HG02642 (cell line): ENCODE results near the gene CYP27A1.
"Not testable (repeated sequence)": the region's sequence is repeated elsewhere in the genome, so short reads cannot be mapped to it uniquely, and the experiment has no call there.

ENCODE experiments used
- ATAC-seq: cut with Tn5 transposase; IDR thresholded peaks from one replicate; pipeline ENCODE4 v1.9.1; 2021; ENCODE audit warnings: mild to moderate bottlenecking; ENCODE audit not compliant: unreplicated experiment, poor library complexity

Gene CYP27A1

DNA sequence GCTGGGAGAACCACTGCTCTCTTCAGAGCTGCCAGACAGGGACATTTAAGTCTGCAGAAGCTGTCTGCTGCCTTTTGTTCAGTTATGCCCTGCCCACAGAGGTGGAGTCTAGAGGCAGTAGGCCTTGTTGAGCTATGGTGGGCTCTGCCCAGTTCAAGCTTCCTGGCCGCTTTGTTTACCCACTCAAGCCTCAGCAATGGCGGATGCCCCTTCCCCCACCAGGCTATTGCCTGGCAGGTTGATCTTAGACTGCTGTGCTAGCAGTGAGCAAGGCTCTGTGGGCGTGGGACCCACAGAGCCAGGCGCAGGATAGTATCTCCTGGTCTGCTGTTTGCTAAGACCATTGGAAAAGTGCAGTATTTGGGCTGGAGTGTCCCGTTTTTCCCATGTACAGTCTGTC is 9.2 kb upstream of the CYP27A1 start:
- ATAC-seq: not testable (repeated sequence)

GRCh38 chr2:218773881-218774280 is 8.1 kb upstream of the CYP27A1 start:
- no peak for ATAC-seq

DNA sequence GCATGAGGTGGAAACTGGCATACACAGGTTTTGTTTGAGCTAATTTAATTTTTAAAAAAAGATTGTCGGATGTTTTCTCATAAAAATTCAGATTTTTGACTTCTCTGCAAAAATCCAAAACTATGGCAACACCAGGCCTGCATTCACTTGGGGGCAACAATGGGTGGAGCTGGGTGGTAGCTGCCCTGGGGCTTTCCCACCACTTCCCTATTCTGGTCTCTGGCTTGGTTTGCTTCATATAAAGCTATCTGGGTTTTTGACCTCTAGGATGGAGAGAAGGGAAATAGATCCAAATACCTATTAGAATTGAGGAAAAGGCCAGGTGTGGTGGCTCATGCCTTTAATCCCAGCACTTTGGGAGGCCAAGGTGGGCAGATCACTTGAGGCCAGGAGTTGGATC is 5.5 kb upstream of the CYP27A1 start:
- ATAC-seq: no peak

GRCh38 chr2:218777276-218777990 is 4.5 kb upstream of the CYP27A1 start:
- ATAC-seq: no peak

DNA sequence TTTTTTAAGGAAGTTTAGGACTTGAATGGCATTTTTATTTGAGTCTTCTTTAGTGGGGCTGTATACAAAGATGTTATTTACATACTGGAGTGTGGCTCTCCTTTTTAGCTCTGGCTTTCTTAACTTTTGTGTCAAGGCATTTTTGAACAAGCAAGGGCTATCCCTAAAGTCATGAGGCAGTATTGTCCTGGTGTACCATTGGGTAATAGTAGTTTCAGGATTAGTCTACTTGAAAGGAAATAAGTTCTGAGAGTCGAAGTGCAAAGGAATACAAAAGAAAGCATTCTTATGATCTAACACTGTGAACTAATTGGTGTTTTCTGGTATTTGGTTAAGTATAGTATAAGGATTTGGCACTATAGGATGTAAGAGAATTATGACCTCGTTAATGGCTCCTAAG is 1.9 kb upstream of the CYP27A1 start:
- ATAC-seq: no peak

GRCh38 chr2:218780851-218781690 is 876 bp upstream of the CYP27A1 start:
- no peak for ATAC-seq

GRCh38 chr2:218782528-218782844 is 539 bp downstream of the CYP27A1 start:
- ATAC-seq: no peak

- no peak for ATAC-seq
These were observed 1.7 kb downstream of the CYP27A1 start for GRCh38 chr2:218783688-218784087.

DNA sequence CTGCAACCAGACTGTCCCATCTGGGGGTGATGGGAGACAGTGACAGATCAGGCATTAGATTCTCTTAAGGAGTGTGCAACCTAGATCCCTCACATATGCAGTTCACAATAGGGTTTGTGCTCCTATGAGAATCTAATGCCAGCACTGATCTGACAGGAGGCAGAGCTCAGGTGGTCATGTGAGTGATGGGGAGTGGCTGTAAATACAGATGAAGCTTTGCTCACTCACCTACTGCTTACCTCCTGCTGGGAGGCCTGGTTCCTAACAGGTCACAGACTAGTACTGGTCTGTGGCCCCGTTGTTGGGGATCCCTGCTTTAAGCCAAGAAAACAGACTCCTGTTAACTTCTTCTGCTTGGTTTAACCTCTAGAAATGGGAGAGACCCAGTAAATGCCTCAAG is 3.2 kb downstream of the CYP27A1 start:
- no peak for ATAC-seq

GRCh38 chr2:218786133-218786532 is 4.2 kb downstream of the CYP27A1 start:
- no peak for ATAC-seq

GRCh38 chr2:218788529-218789255 is 6.7 kb downstream of the CYP27A1 start:
- ATAC-seq: no peak

DNA sequence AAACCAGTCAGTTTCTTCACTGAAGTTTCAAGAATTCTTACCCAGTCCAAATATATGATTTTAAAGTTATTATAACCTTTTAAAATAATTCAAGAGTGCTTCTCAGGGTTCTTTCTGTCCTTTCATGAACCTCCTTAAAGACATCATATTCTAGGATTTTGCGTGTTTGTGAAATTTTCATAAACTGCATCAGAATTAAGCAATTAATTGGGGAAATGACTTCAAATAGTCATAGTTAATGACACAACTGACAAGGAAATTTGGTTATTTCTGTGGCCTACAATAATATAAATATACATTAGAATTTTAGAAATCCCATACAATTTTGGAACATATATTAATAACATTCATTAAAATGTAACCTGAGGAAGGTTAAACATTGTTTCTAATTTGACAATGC is 10.5 kb downstream of the CYP27A1 start:
- ATAC-seq: no peak

DNA sequence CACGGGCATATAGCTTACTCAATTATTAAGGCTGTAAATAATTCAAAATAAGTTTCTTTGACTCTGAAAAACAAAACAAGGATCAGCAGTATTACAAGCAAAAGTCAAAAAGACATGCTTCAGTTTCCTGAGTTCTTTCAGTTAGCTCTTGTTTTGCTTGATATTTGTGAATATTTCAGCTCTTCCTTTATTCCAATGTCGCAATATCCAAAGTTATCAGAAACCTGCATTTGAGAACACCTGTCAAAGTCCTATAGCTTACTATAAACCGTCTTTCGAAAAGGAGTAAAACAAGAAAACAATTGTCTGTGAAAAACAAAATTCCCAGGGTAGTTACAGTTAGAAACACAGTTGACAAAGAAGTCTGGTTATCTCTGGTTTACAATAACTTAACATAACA is 14.7 kb downstream of the CYP27A1 start:
- ATAC-seq: no peak

GRCh38 chr2:218798767-218799504 is 17.0 kb downstream of the CYP27A1 start:
- ATAC-seq: no peak

- ATAC-seq: no peak
These were observed 18.0 kb downstream of the CYP27A1 start for GRCh38 chr2:218799990-218800389.

DNA sequence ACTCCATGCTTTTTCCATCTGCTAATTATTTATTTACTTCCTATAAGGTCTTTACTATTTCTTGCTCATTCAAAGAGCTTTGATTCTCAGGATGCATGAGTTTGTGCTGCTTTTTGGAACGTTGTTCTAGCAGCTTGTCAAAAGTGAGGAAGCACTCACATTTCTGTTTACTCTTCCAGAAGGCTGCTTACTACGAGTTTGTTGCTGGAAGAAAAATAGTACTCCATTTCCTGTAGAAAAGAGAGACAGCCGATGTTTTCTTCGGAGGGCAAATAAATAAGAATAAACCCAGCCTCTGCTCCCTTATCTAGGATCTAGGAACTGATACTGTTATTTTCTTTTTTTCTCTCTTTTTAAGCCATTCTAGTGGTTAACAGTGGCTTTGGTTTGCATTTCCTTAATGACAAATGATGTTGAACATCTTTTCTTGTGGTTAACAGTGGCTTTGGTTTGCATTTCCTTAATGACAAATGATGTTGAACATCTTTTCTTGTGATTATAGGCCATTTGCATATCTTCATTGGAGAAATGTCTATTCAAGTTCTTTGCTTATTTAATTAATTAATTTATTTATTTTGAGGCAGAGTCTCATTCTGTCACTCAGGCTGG is 20.5 kb downstream of the CYP27A1 start:
- no peak for ATAC-seq

- no peak for ATAC-seq
These were observed 22.9 kb downstream of the CYP27A1 start for GRCh38 chr2:218804817-218805216.

DNA sequence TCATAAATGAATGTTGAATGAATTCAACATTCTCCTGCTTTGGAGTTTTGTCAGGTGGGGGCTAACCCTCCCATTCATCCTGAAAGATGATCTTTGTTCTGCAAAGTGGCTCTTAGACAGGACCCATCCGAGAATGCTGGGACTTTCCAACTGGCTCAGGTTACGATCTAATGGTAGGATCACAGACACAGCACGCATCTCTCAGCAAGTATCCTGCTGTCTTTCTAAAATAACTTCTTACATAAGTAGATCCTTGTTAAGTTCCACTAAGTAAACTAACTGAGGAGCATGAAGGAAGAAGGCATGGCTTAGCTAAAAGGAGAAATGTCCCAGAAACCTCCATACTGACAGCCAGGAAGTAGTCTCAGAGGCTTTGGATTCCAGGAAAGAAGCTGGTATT is 23.7 kb downstream of the CYP27A1 start:
- ATAC-seq: no peak

DNA sequence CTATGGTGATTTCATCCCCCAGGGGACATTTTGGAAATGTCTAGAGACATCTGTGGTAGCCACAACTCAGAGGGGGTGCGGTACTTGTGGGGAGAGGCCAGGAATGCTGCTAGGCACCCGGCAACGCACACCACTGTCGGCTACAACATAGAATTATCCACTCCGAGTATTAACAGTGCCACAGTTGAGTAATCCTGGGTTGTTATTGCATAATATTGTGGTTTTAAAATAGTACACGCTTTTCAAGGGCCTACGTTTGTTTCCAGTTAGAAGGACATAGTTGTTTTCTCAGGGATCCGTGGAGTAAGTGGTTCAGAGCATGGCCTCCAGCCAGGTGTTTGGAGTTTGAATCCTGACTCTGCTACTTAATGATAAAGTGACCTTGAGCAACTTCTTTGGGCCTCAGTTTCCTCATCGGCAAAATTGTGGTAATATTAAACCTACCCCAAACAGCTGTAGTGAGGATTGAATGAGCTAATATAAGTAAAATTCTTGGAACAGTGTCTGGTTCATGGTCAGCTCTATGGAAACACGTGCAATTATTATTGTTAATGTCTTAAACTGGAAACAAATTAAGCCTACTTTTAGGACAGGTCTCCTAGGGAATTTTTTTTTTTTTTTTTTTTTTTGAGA is 24.5 kb downstream of the CYP27A1 start:
- no peak for ATAC-seq

GRCh38 chr2:218807626-218808025 is 25.7 kb downstream of the CYP27A1 start:
- no peak for ATAC-seq
